Neural cell (in vitro differentiated cells): ENCODE data around the gene SH3PXD2A. TPM values are rescaled to one million over a fixed set of nuclear protein-coding genes. Genes with fewer than 3 reads are reported as not detected.

Source experiments
- H2AFZ ChIP-seq: fragments of 200-600, 300-800 bp; sonication (generic), shearing (Covaris generic); 2 replicates; pipeline ENCODE4 v1.6.0; 2014; ENCODE audit warnings: low read depth, mild to moderate bottlenecking, antibody characterized with exemption, low read length, moderate library complexity
- H3F3A ChIP-seq: fragments of 200-600 bp; shearing (Covaris generic); 2 replicates; pipeline ENCODE4 v1.6.1; 2016; ENCODE audit warnings: mild to moderate bottlenecking, moderate library complexity, mixed read lengths, antibody characterized with exemption, low read length; ENCODE audit not compliant: insufficient read depth, poor library complexity, severe bottlenecking
- H3K27ac ChIP-seq: fragments of 200-600, 300-800 bp; sonication (generic), shearing (Covaris generic); 2 replicates; pipeline ENCODE4 v1.5.1; 2014; ENCODE audit warnings: mild to moderate bottlenecking, low read length, moderate library complexity
- H3K27me3 ChIP-seq: fragments of 300-800, 200-600 bp; sonication (generic), shearing (Covaris generic); 2 replicates; pipeline ENCODE4 v1.6.0; 2014; ENCODE audit warnings: mild to moderate bottlenecking, low read depth, low read length, moderate library complexity; ENCODE audit not compliant: insufficient read depth
- H3K36me3 ChIP-seq: fragments of 300-800, 200-600 bp; sonication (generic), shearing (Covaris generic); 2 replicates; pipeline ENCODE4 v1.5.1; 2014; ENCODE audit warnings: mild to moderate bottlenecking, antibody characterized with exemption, low read length, moderate library complexity; ENCODE audit not compliant: insufficient read depth
- H3K4me2 ChIP-seq: fragments of 300-800, 200-600 bp; sonication (generic), shearing (Covaris generic); 2 replicates; pipeline ENCODE4 v1.6.0; 2014; ENCODE audit warnings: mild to moderate bottlenecking, low read length
- H3K4me3 ChIP-seq: fragments of 300-800, 200-600 bp; sonication (generic), shearing (Covaris generic); 2 replicates; pipeline ENCODE4 v1.5.1; 2014; ENCODE audit warnings: mild to moderate bottlenecking, low read length, moderate library complexity
- H3K79me2 ChIP-seq: fragments of 200-600 bp; shearing (Covaris generic); replicated peaks from 2 replicates; pipeline ENCODE4 v1.6.0; 2014; ENCODE audit warnings: mild to moderate bottlenecking, low read length, moderate library complexity; ENCODE audit not compliant: insufficient read depth
- H3K9ac ChIP-seq: fragments of 300-800, 200-600 bp; sonication (generic), shearing (Covaris generic); 2 replicates; pipeline ENCODE4 v1.6.1; 2016; ENCODE audit warnings: mild to moderate bottlenecking, low read length, mixed read lengths
- H3K9me2 ChIP-seq: fragments of 200-600 bp; shearing (Covaris generic); 2 replicates; pipeline ENCODE4 v1.6.1; 2016; ENCODE audit warnings: mild to moderate bottlenecking, low read length, mixed read lengths; ENCODE audit not compliant: insufficient read depth
- H3K9me3 ChIP-seq: fragments of 200-600, 300-800 bp; sonication (generic), shearing (Covaris generic); 2 replicates; pipeline ENCODE4 v1.6.1; 2016; ENCODE audit warnings: mild to moderate bottlenecking, mixed run types, low read length, moderate library complexity, mixed read lengths
- H4K20me1 ChIP-seq: fragments of 200-600 bp; shearing (Covaris generic); 2 replicates; pipeline ENCODE4 v1.6.1; 2016; ENCODE audit warnings: mild to moderate bottlenecking, mixed run types; ENCODE audit not compliant: insufficient read depth
- CTCF ChIP-seq: fragments of 450-650 bp; IDR thresholded peaks from 2 replicates; pipeline ENCODE4 v1.5.1; 2014; ENCODE audit warnings: antibody characterized with exemption, mild to moderate bottlenecking, moderate library complexity; ENCODE audit not compliant: poor library complexity, severe bottlenecking
- EP300 ChIP-seq: fragments of 450-650 bp; conservative IDR thresholded peaks from 2 replicates; pipeline ENCODE4 v1.6.1; 2014; ENCODE audit warnings: antibody characterized with exemption, mild to moderate bottlenecking, moderate library complexity; ENCODE audit not compliant: poor library complexity, severe bottlenecking
- EZH2 ChIP-seq: fragments of 200-600, 300-800 bp; shearing (Covaris generic), sonication (generic); IDR thresholded peaks from 2 replicates; pipeline ENCODE4 v1.6.1; 2014; ENCODE audit warnings: antibody characterized with exemption, low read length, borderline replicate concordance, mild to moderate bottlenecking; ENCODE audit not compliant: insufficient read depth, poor library complexity, severe bottlenecking
- POLR2AphosphoS5 ChIP-seq: IDR thresholded peaks from 2 replicates; pipeline ENCODE4 v1.6.1; 2012
- RAD21 ChIP-seq: fragments of 450-650 bp; conservative IDR thresholded peaks from 2 replicates; pipeline ENCODE4 v1.6.1; 2014; ENCODE audit warnings: antibody characterized with exemption, mild to moderate bottlenecking, moderate library complexity
- TAF1 ChIP-seq: IDR thresholded peaks from 2 replicates; pipeline ENCODE4 v1.6.1; 2012; ENCODE audit warnings: low read depth
- polyA plus RNA-seq: library from polyadenylated mRNA; depleted of rRNA; stranded (reverse); fragments of >200 nt; gene quantifications from 2 replicates; pipeline ENCODE4 v1.2.3, GENCODE V29; 2014
- TF ChIP-seq, protein P1 (sequence below): IDR thresholded peaks from 2 replicates; pipeline ENCODE4 v1.6.1; 2012; ENCODE audit warnings: borderline replicate concordance

The SH3PXD2A gene
- polyA plus RNA-seq, 1 donor from 2014 or later, result 5.2 TPM

DNA sequence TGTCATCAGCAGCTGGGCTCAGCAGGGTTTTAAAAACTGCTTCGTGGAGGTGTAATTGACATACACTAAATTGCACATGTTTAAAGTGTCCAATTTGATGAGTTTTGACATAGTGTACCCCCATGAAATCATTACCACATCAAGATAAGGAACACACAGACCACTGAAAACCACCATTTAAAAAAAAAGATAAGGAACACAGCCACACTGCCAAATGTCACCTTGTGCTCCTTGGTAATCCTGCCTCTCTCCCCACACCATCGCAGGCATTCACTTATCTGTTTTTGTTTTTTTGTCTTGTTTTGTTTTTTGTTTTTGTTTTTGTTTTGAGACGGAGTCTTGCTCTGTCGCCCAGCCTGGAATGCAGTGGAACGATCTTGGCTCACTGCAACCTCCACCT, 286.9 kb downstream of the SH3PXD2A start:
- no peaks in the 10 kb centered on the region for H3K36me3 ChIP-seq
- H3K9me2 ChIP-seq, result no peaks in the 10 kb centered on the region
- TF ChIP-seq POLR2AphosphoS5 (no peak), RAD21 (no peak), CTCF (no peak), EP300 (no peak), TAF1 (no peak)
- TF ChIP-seq, protein P1, sequence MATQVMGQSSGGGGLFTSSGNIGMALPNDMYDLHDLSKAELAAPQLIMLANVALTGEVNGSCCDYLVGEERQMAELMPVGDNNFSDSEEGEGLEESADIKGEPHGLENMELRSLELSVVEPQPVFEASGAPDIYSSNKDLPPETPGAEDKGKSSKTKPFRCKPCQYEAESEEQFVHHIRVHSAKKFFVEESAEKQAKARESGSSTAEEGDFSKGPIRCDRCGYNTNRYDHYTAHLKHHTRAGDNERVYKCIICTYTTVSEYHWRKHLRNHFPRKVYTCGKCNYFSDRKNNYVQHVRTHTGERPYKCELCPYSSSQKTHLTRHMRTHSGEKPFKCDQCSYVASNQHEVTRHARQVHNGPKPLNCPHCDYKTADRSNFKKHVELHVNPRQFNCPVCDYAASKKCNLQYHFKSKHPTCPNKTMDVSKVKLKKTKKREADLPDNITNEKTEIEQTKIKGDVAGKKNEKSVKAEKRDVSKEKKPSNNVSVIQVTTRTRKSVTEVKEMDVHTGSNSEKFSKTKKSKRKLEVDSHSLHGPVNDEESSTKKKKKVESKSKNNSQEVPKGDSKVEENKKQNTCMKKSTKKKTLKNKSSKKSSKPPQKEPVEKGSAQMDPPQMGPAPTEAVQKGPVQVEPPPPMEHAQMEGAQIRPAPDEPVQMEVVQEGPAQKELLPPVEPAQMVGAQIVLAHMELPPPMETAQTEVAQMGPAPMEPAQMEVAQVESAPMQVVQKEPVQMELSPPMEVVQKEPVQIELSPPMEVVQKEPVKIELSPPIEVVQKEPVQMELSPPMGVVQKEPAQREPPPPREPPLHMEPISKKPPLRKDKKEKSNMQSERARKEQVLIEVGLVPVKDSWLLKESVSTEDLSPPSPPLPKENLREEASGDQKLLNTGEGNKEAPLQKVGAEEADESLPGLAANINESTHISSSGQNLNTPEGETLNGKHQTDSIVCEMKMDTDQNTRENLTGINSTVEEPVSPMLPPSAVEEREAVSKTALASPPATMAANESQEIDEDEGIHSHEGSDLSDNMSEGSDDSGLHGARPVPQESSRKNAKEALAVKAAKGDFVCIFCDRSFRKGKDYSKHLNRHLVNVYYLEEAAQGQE, result no peak
- H3K27ac ChIP-seq, result no peak overlapping the region
- H3K27me3 ChIP-seq, result no peaks in the 10 kb centered on the region
- H4K20me1 ChIP-seq, result no peaks in the 10 kb centered on the region
- no peaks in the 10 kb centered on the region for H3F3A ChIP-seq
- H3K9me3 ChIP-seq, result no peaks in the 10 kb centered on the region
- no peak overlapping the region for H3K4me3 ChIP-seq
- no peaks in the 10 kb centered on the region for H3K79me2 ChIP-seq
- H3K4me2 ChIP-seq, result no peak overlapping the region
- no peak overlapping the region for H3K9ac ChIP-seq
- H2AFZ ChIP-seq, result no peak overlapping the region

- Histone ChIP-seq H3K4me2 (no peak overlapping the region), H3K9me2 (no peaks in the 10 kb centered on the region), H3K9ac (no peak overlapping the region), H3K36me3 (no peaks in the 10 kb centered on the region), H4K20me1 (peaks cover 3% of the 10 kb centered on the region), H3K4me3 (no peak overlapping the region), H3K27ac (no peak overlapping the region), H2AFZ (no peak overlapping the region), H3K79me2 (no peaks in the 10 kb centered on the region), H3K27me3 (no peaks in the 10 kb centered on the region), H3F3A (no peaks in the 10 kb centered on the region), H3K9me3 (no peaks in the 10 kb centered on the region)
- TF ChIP-seq EP300, result no peak
- no peak for TF ChIP-seq CTCF
- TF ChIP-seq, protein P1, result no peak
- no peak for TF ChIP-seq EZH2
- TF ChIP-seq POLR2AphosphoS5, result no peak
These were observed 288.8 kb downstream of the SH3PXD2A start for GRCh38 chr10:103566536-103566935.
